ENCODE measurements around the gene PIK3R1.

DNA sequence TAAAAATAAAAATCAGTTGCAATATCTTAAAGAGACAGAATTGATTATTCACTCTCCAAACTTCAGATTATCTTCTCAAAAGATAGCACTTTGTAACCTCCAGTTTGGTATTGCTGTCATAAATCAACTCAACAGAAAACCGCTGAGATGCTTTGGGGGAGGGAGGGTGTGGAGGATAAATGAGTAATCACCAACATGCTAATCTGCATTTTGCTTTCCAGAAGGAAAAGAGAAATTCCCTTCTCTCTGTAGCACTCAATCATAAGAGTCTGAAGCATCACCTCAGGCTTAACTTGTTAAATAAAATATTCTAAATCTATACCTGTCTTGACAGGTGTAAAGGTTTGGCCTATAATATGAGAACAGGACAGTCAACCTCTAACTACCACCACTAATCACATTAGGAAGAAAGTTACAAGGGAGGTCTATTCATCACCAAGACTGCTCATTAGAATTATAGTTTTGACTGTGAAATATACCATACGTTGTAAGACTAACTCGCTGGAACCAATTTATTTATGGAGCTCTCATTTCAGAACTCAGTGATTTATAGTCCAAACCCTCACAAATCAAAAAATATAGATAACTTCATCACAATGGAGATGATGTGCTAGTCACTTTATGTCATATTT lies 89.0 kb downstream of the PIK3R1 start:
- TF ChIP-seq POLR2A (IDR thresholded peaks at IDR 0.05) (no peak), POLR2AphosphoS5 (IDR thresholded peaks at IDR 0.05) (no peak)
- TF ChIP-seq, protein P1, sequence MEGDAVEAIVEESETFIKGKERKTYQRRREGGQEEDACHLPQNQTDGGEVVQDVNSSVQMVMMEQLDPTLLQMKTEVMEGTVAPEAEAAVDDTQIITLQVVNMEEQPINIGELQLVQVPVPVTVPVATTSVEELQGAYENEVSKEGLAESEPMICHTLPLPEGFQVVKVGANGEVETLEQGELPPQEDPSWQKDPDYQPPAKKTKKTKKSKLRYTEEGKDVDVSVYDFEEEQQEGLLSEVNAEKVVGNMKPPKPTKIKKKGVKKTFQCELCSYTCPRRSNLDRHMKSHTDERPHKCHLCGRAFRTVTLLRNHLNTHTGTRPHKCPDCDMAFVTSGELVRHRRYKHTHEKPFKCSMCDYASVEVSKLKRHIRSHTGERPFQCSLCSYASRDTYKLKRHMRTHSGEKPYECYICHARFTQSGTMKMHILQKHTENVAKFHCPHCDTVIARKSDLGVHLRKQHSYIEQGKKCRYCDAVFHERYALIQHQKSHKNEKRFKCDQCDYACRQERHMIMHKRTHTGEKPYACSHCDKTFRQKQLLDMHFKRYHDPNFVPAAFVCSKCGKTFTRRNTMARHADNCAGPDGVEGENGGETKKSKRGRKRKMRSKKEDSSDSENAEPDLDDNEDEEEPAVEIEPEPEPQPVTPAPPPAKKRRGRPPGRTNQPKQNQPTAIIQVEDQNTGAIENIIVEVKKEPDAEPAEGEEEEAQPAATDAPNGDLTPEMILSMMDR (IDR thresholded peaks at IDR 0.05), result no peak

All from prostate gland (tissue), 2 donors.